Psoas muscle (tissue), 8 donors: ENCODE data around the gene KCNJ9. TPM values are rescaled to one million over a fixed set of nuclear protein-coding genes. Genes with fewer than 3 reads are reported as not detected.

Experiments used
- ATAC-seq, 4 donors: fragments of 200-7000 bp; cut with Tn5 transposase; one replicate each; pipeline ENCODE4 v1.9.1; 2020; ENCODE audit warnings: moderate library complexity in 3 of 4, mild to moderate bottlenecking in 2 of 4
- DNase-seq, 2 donors: peaks; one replicate each; pipeline ENCODE4 v3.0.0-alpha.2; 2020
- H3K27ac ChIP-seq: fragments of 200-600 bp; one replicate; pipeline ENCODE4 v1.8.0; 2022
- H3K27me3 ChIP-seq, 3 donors: fragments of 200-600 bp in 1 of 3; one replicate each; pipeline versions ENCODE4 v1.6.1 to v1.8.0; 2013 to 2022; ENCODE audit warnings: low read length in 2 of 3, mild to moderate bottlenecking in 2 of 3, moderate library complexity in 1 of 3; ENCODE audit not compliant: insufficient read depth in 3 of 3
- H3K36me3 ChIP-seq, 2 donors: fragments of 200-600 bp in 1 of 2; one replicate each; pipeline versions ENCODE4 v1.6.1 to v1.8.0; 2013 to 2022; ENCODE audit warnings: low read depth in 1 of 2, mild to moderate bottlenecking in 1 of 2, moderate library complexity in 1 of 2; ENCODE audit not compliant: insufficient read depth in 1 of 2
- H3K4me1 ChIP-seq: fragments of 200-600 bp; one replicate; pipeline ENCODE4 v1.8.0; 2022
- H3K4me3 ChIP-seq: fragments of 200-600 bp; one replicate; pipeline ENCODE4 v1.8.0; 2022; ENCODE audit warnings: mild to moderate bottlenecking
- H3K9me3 ChIP-seq: fragments of 200-600 bp; one replicate; pipeline ENCODE4 v1.8.0; 2022
- CTCF ChIP-seq: fragments of 200-600 bp; IDR thresholded peaks from one replicate; pipeline ENCODE4 v1.8.0; 2022; ENCODE audit warnings: antibody characterized with exemption
- WGBS, 3 donors: extraction: QIAGEN DNeasy Blood & Tissue Kit; methylation state at CpG; one replicate each; pipeline versions ENCODE4 v1.1.6 to v1.1.7; 2013; 5-methylcytosine and 5-hydroxymethylcytosine counted together
- intact Hi-C, 2 donors: fragments of 100-400 bp; cut with DNase I; formaldehyde crosslinking; loops; one replicate each; pipeline versions ENCODE4 v1.11.0 to v1.14.2; 2022
- polyA plus RNA-seq, 3 donors: library from polyadenylated mRNA; stranded (reverse); fragments of 200-250 nt; gene quantifications; one replicate each; pipeline ENCODE4 v1.2.3, GENCODE V29; 2013
- total RNA-seq, 4 donors: library from RNA; stranded (reverse); fragmentation: NEBNext Ultra II Directional in 2 of 4; extraction: Animal tissue kit (Norgen Biotek cat#: 25700) in 2 of 4; gene quantifications; one replicate each; pipeline versions ENCODE4 v1.2.1 to v1.2.4, GENCODE V29; 2021 to 2023
- donor health status: healthy with polysubstance abuse.
- donor health status: DM: no; HTN: no; CAD: no; lungs with moderate emphysema.
- donor health status: Bipolar disorder and iron deficiency.
- donor health status: healthy.
- donor health status: DM: yes; HTN: yes; CAD: no.
- donor health status: DM: no; HTN: no; CAD: no.
- donor health status: DM: no; HTN: no; CAD: no.
- donor health status: DM: yes; HTN: yes; CAD: no.

Gene KCNJ9
- total and polyA plus RNA-seq, 7 donors = 0.01 to 0.04 TPM; not detected in 5

GRCh38 chr1:160063176-160063575 lies 18.2 kb upstream of the KCNJ9 start:
- ATAC-seq (no peak), DNase-seq (no peak)
- WGBS, 3 donors = 88 to 96% (median 94%) methylated on average over 5 of the region's 5 CpGs
- no peak for TF ChIP-seq CTCF
- no peaks in the 10 kb centered on the region for H3K4me1 ChIP-seq
- H3K27me3 ChIP-seq = peaks cover 0 to 2% (median 2%) of the 10 kb centered on the region in 3 donors
- H3K9me3 ChIP-seq = no peaks in the 10 kb centered on the region
- H3K4me3 ChIP-seq = no peak overlapping the region
- no peaks in the 10 kb centered on the region for H3K36me3 ChIP-seq
- no peak overlapping the region for H3K27ac ChIP-seq
- intact Hi-C loops = no loop called here

GRCh38 chr1:160064164-160064563 lies 17.2 kb upstream of the KCNJ9 start:
- 87 to 93% (median 91%) methylated on average over 3 of the region's 3 CpGs for WGBS, 3 donors
- Histone ChIP-seq H3K9me3 (no peaks in the 10 kb centered on the region), H3K27me3 (peaks cover 0 to 2% (median 0%) of the 10 kb centered on the region in 3 donors), H3K4me3 (no peak overlapping the region), H3K27ac (no peak overlapping the region), H3K36me3 (no peaks in the 10 kb centered on the region), H3K4me1 (no peaks in the 10 kb centered on the region)
- ATAC-seq (no peak), DNase-seq (no peak)
- no peak for TF ChIP-seq CTCF
- intact Hi-C loops = no loop called here

GRCh38 chr1:160064746-160065145 lies 16.6 kb upstream of the KCNJ9 start:
- H3K27ac ChIP-seq = no peak overlapping the region
- no peaks in the 10 kb centered on the region for H3K36me3 ChIP-seq
- intact Hi-C loops = no loop called here
- 63 to 73% (median 68%) methylated on average over 3 of the region's 3 CpGs for WGBS, 3 donors
- no peak for TF ChIP-seq CTCF
- H3K4me1 ChIP-seq = no peaks in the 10 kb centered on the region
- H3K4me3 ChIP-seq = no peak overlapping the region
- ATAC-seq = no peak
- no peaks in the 10 kb centered on the region for H3K9me3 ChIP-seq
- peaks cover 0 to 2% (median 0%) of the 10 kb centered on the region in 3 donors for H3K27me3 ChIP-seq
- no peak for DNase-seq

GRCh38 chr1:160066829-160067745 lies 14.3 kb upstream of the KCNJ9 start:
- intact Hi-C loops = no loop called here
- no peak overlapping the region for H3K4me3 ChIP-seq

More at GRCh38 chr1:160066829-160067745, 14.3 kb upstream of the KCNJ9 start:
- Histone ChIP-seq H3K36me3 (no peaks in the 10 kb centered on the region), H3K27me3 (no peaks in the 10 kb centered on the region), H3K4me1 (peaks cover 6% of the 10 kb centered on the region), H3K27ac (no peak overlapping the region), H3K9me3 (no peaks in the 10 kb centered on the region)
- ATAC-seq = no peak
- WGBS, 3 donors = 59 to 66% (median 61%) methylated on average over 6 of the region's 6 CpGs
- no peak for TF ChIP-seq CTCF
- no peak for DNase-seq
